Endometrial microvascular endothelial cells (primary cell): ENCODE results near the gene LRRK1. TPM values are rescaled to one million over a fixed set of nuclear protein-coding genes. Genes with fewer than 3 reads are reported as not detected.

Experiments
- in situ Hi-C: cut with HindIII; loops from 2 replicates; pipeline ENCODE4 v1.10.0; 2017; ENCODE audit warnings: low sequenced_read_pairs, low pct_unique_long_range_greater_than_20kb; ENCODE audit errors: inconsistent ontology term
- total RNA-seq: library from RNA; depleted of rRNA; stranded (reverse); fragments of >200 nt; gene quantifications from one replicate; pipeline ENCODE4 v1.2.3, GENCODE V29; 2015; ENCODE audit errors: inconsistent ontology term

Gene LRRK1
- total RNA-seq, 1 donor from 2014 or later = 8.4 TPM

- in situ Hi-C loops = no loop called here
These were observed 137.5 kb downstream of the LRRK1 start for GRCh38 chr15:101056366-101057334.

GRCh38 chr15:101057841-101058407, 138.8 kb downstream of the LRRK1 start:
- in situ Hi-C loops = no loop called here

- in situ Hi-C loops = no loop called here
These were observed 139.6 kb downstream of the LRRK1 start for GRCh38 chr15:101058735-101059134.

GRCh38 chr15:101059381-101060341, 140.5 kb downstream of the LRRK1 start:
- in situ Hi-C loops = no loop called here

GRCh38 chr15:101060576-101061551, 141.7 kb downstream of the LRRK1 start:
- in situ Hi-C loops = no loop called here

GRCh38 chr15:101062063-101062462, 142.9 kb downstream of the LRRK1 start:
- in situ Hi-C loops = no loop called here

GRCh38 chr15:101062471-101063171, 143.5 kb downstream of the LRRK1 start:
- in situ Hi-C loops = no loop called here

- in situ Hi-C loops = no loop called here
These were observed 144.1 kb downstream of the LRRK1 start for GRCh38 chr15:101063212-101063611.

- in situ Hi-C loops = no loop called here
These were observed 145.0 kb downstream of the LRRK1 start for GRCh38 chr15:101063891-101064794.

GRCh38 chr15:101064795-101065569, 145.8 kb downstream of the LRRK1 start:
- in situ Hi-C loops = no loop called here

GRCh38 chr15:101065570-101066221, 146.5 kb downstream of the LRRK1 start:
- in situ Hi-C loops = no loop called here

- in situ Hi-C loops = no loop called here
These were observed 147.6 kb downstream of the LRRK1 start for GRCh38 chr15:101066501-101067408.

- in situ Hi-C loops = no loop called here
These were observed 148.7 kb downstream of the LRRK1 start for GRCh38 chr15:101067660-101068522.
